22Rv1 (cell line): ENCODE results near the gene RIMKLB.

Source experiments
- ZFX ChIP-seq: fragments of 450-650 bp; IDR thresholded peaks from 2 replicates; pipeline ENCODE4 v1.6.1; 2017; ENCODE audit warnings: antibody characterized with exemption, borderline replicate concordance
- TF ChIP-seq, protein P1 (sequence below): fragments of 450-650 bp; IDR thresholded peaks from 2 replicates; pipeline ENCODE4 v1.5.1; 2017; ENCODE audit warnings: mild to moderate bottlenecking

GRCh38 chr12:8828257-8829124, 130.7 kb downstream of the RIMKLB start:
- TF ChIP-seq, protein P1, sequence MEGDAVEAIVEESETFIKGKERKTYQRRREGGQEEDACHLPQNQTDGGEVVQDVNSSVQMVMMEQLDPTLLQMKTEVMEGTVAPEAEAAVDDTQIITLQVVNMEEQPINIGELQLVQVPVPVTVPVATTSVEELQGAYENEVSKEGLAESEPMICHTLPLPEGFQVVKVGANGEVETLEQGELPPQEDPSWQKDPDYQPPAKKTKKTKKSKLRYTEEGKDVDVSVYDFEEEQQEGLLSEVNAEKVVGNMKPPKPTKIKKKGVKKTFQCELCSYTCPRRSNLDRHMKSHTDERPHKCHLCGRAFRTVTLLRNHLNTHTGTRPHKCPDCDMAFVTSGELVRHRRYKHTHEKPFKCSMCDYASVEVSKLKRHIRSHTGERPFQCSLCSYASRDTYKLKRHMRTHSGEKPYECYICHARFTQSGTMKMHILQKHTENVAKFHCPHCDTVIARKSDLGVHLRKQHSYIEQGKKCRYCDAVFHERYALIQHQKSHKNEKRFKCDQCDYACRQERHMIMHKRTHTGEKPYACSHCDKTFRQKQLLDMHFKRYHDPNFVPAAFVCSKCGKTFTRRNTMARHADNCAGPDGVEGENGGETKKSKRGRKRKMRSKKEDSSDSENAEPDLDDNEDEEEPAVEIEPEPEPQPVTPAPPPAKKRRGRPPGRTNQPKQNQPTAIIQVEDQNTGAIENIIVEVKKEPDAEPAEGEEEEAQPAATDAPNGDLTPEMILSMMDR, result no peak
- TF ChIP-seq ZFX, result no peak
